K562 (cell line): Measurements from ENCODE around the gene IRF2. TPM values are rescaled to one million over a fixed set of nuclear protein-coding genes. Genes with fewer than 3 reads are reported as not detected.

Experiments
- ATAC-seq: fragments of 200-7000 bp; cut with Tn5 transposase; 3 replicates; pipeline ENCODE4 v1.9.1; 2020; ENCODE audit warnings: moderate library complexity
- BruUV-seq: library from RNA; stranded (reverse); fragments of 400-500 nt; replicated peaks from 2 replicates; lab custom pipeline; 2021; lab: Mats Ljungman, UMichigan
- CTCF ChIA-PET: fragments of 300-600 bp; formaldehyde crosslinking; extraction: SDS; loops from one replicate; lab custom pipeline; 2021; ENCODE audit warnings: low intra/inter-chr PET ratio; lab: Yijun Ruan, JAX
- POLR2A ChIA-PET: fragments of 300-600, 350-650 bp; sonication (Branson Sonifier 250); formaldehyde crosslinking; extraction: SDS; loops from one replicate; lab custom pipeline; 2021; ENCODE audit warnings: antibody characterized with exemption, inconsistent platforms; lab: Yijun Ruan, JAX
- DNase-seq, 4 experiments: peaks; one replicate each; pipeline versions ENCODE4 v3.0.0 to v3.0.0-alpha.2; 2011 to 2018; ENCODE audit warnings: low spot score in 3 of 4, mixed read lengths in 3 of 4; ENCODE audit errors: extremely low read depth in 1 of 4
- FAIRE-seq: peaks from 2 replicates; lab custom pipeline; 2011; peaks lifted over from hg19 to GRCh38; lab: Jason Lieb, UNC
- H2AFZ ChIP-seq: 2 replicates; pipeline ENCODE4 v1.6.0; 2011; ENCODE audit warnings: low read depth, low read length, control low read depth, inconsistent platforms
- H3K27ac ChIP-seq: fragments of 200-600 bp; 3 replicates; pipeline ENCODE4 v1.8.0; 2011; ENCODE audit warnings: low read depth, mild to moderate bottlenecking, control low read depth, inconsistent platforms, low read length, moderate library complexity, mixed read lengths; ENCODE audit errors: extremely low read depth
- H3K27me3 ChIP-seq, 2 experiments: fragments of 300-600 bp in 1 of 2; 2 replicates in 1 of 2; 3 replicates in 1 of 2; pipeline versions ENCODE4 v1.6.0 to v1.8.0; 2011; ENCODE audit warnings: inconsistent platforms in 2 of 2, low read length in 2 of 2, mild to moderate bottlenecking in 1 of 2, mixed read lengths in 1 of 2, moderate library complexity in 1 of 2; ENCODE audit not compliant: control insufficient read depth in 2 of 2, insufficient read depth in 2 of 2
- H3K36me3 ChIP-seq: fragments of 300-600 bp; 3 replicates; pipeline ENCODE4 v1.8.0; 2011; ENCODE audit warnings: mild to moderate bottlenecking, low read length, inconsistent platforms; ENCODE audit not compliant: control insufficient read depth, insufficient read depth
- H3K4me1 ChIP-seq, 2 experiments: fragments of 200-600 bp in 1 of 2; replicated peaks in 1 of 2; 2 replicates in 1 of 2; 3 replicates in 1 of 2; pipeline versions ENCODE4 v1.5.1 to v1.8.0; 2011; ENCODE audit warnings: inconsistent platforms in 2 of 2, low read length in 2 of 2, mild to moderate bottlenecking in 1 of 2, mixed read lengths in 1 of 2, moderate library complexity in 1 of 2; ENCODE audit not compliant: control insufficient read depth in 2 of 2, insufficient read depth in 2 of 2
- H3K4me2 ChIP-seq: 2 replicates; pipeline ENCODE4 v1.6.1; 2011; ENCODE audit warnings: low read length, control low read depth, inconsistent platforms, mixed read lengths; ENCODE audit not compliant: insufficient read depth
- H3K4me3 ChIP-seq: fragments of 200-600 bp; sonication (generic), shearing (Covaris generic); 2 replicates; pipeline ENCODE4 v1.5.1; 2016; ENCODE audit warnings: control low read depth, inconsistent platforms
- H3K79me2 ChIP-seq: fragments of 200-600 bp; 3 replicates; pipeline ENCODE4 v1.8.0; 2011; ENCODE audit warnings: low read length, inconsistent platforms; ENCODE audit not compliant: control insufficient read depth, insufficient read depth
- H3K9ac ChIP-seq, 2 experiments: 2 replicates each; pipeline versions ENCODE4 v1.6.0 to v1.6.1; 2011; ENCODE audit warnings: low read depth in 2 of 2, low read length in 2 of 2, control low read depth in 1 of 2, inconsistent platforms in 1 of 2, mild to moderate bottlenecking in 1 of 2, mixed read lengths in 1 of 2; ENCODE audit not compliant: insufficient read depth in 1 of 2
- H3K9me1 ChIP-seq: one replicate; pipeline ENCODE4 v1.6.0; 2011; ENCODE audit warnings: inconsistent platforms, mild to moderate bottlenecking, low read length, moderate library complexity; ENCODE audit not compliant: control insufficient read depth, insufficient read depth
- H3K9me3 ChIP-seq: replicated peaks from 2 replicates; pipeline ENCODE4 v1.5.1; 2011; ENCODE audit warnings: low read depth, low read length, inconsistent platforms; ENCODE audit not compliant: control insufficient read depth, insufficient read depth
- H4K20me1 ChIP-seq: replicated peaks from 2 replicates; pipeline ENCODE4 v1.6.1; 2011; ENCODE audit warnings: low read length, inconsistent platforms, mixed read lengths; ENCODE audit not compliant: control insufficient read depth, insufficient read depth
- BCL6 ChIP-seq: fragments of 250-450 bp; sonication (Bioruptor Pico); IDR thresholded peaks from 2 replicates; pipeline ENCODE4 v1.4.0; 2020
- CEBPG ChIP-seq, 3 experiments: fragments of 200-800 bp in 1 of 3; sonication (Bioruptor generic) in 1 of 3; sonication (generic) in 1 of 3; formaldehyde crosslinking in 1 of 3; IDR thresholded peaks in 2 of 3; conservative IDR thresholded peaks in 1 of 3; 2 replicates each; pipeline versions ENCODE4 v1.6.1 to v1.8.0; 2016 to 2022; ENCODE audit warnings: missing compliant biosample characterization in 2 of 3, missing genetic modification characterization in 2 of 3, mild to moderate bottlenecking in 1 of 3, missing genetic modification reagents in 1 of 3
- CHD1 ChIP-seq: fragments of 200-600 bp; sonication (generic); IDR thresholded peaks from one replicate; pipeline ENCODE4 v1.6.1; 2012; ENCODE audit warnings: mild to moderate bottlenecking, moderate library complexity, low read length, inconsistent platforms
- DACH1 ChIP-seq: fragments of 450-650 bp; IDR thresholded peaks from 2 replicates; pipeline ENCODE4 v1.6.1; 2018; ENCODE audit not compliant: partially characterized antibody
- FOXJ3 ChIP-seq: sonication (generic); formaldehyde crosslinking; IDR thresholded peaks from 2 replicates; pipeline ENCODE4 v1.4.0; 2020; ENCODE audit warnings: mild to moderate bottlenecking, missing genetic modification reagents
- HSF4 ChIP-seq: fragments of 250-450 bp; sonication (Bioruptor Pico); IDR thresholded peaks from 2 replicates; pipeline ENCODE4 v2.1.2; 2022; ENCODE audit warnings: mild to moderate bottlenecking, moderate library complexity, borderline replicate concordance
- JUN ChIP-seq, 2 experiments: sonication (generic) in 1 of 2; formaldehyde crosslinking in 1 of 2; IDR thresholded peaks; 2 replicates each; pipeline versions ENCODE4 v1.6.1 to v1.8.0; 2012 to 2022; ENCODE audit warnings: borderline replicate concordance in 2 of 2, mild to moderate bottlenecking in 2 of 2, improper control_type of control experiment in 1 of 2, low read depth in 1 of 2, low read length in 1 of 2, missing genetic modification reagents in 1 of 2
- MYNN ChIP-seq, 2 experiments: sonication (generic); formaldehyde crosslinking in 1 of 2; IDR thresholded peaks; 2 replicates each; pipeline versions ENCODE4 v1.5.0 to v1.6.1; 2016 to 2020; ENCODE audit warnings: antibody characterized with exemption in 1 of 2, missing genetic modification reagents in 1 of 2
- POLR2AphosphoS2 ChIP-seq: IDR thresholded peaks from 2 replicates; pipeline ENCODE4 v1.6.1; 2012; ENCODE audit warnings: low read length, improper control_type of control experiment
- PYGO2 ChIP-seq: fragments of 450-650 bp; IDR thresholded peaks from 2 replicates; pipeline ENCODE4 v1.6.1; 2016; ENCODE audit warnings: mild to moderate bottlenecking, missing genetic modification characterization, moderate library complexity, missing compliant biosample characterization
- RBM25 ChIP-seq: fragments of 200-400 bp; formaldehyde crosslinking; IDR thresholded peaks from 2 replicates; pipeline ENCODE4 v1.6.1; 2018; ENCODE audit warnings: low read length, low read depth, moderate library complexity; ENCODE audit not compliant: severe bottlenecking
- SMARCA4 ChIP-seq: fragments of 450-650 bp; IDR thresholded peaks from 2 replicates; pipeline ENCODE4 v1.6.1; 2016
- TFAM ChIP-seq: fragments of 250-450 bp; sonication (Bioruptor Pico); conservative IDR thresholded peaks from 2 replicates; pipeline ENCODE4 v1.5.0; 2021; ENCODE audit warnings: mild to moderate bottlenecking, moderate library complexity
- THRAP3 ChIP-seq: fragments of 450-650 bp; IDR thresholded peaks from 2 replicates; pipeline ENCODE4 v1.6.1; 2016; ENCODE audit warnings: mild to moderate bottlenecking, inconsistent platforms, borderline replicate concordance
- ZBTB7A ChIP-seq: IDR thresholded peaks from 2 replicates; pipeline ENCODE4 v1.6.1; 2011; ENCODE audit warnings: low read depth, mild to moderate bottlenecking, low read length, moderate library complexity, borderline replicate concordance; ENCODE audit not compliant: control insufficient read depth
- WGBS: fragments of 100-300 bp; shearing (Covaris generic); methylation state at CpG from one replicate; pipeline ENCODE4 v1.1.6; 2016; ENCODE audit warnings: low coverage, mixed read lengths; ENCODE audit not compliant: insufficient coverage; ENCODE audit errors: missing lambda C conversion rate; 5-methylcytosine and 5-hydroxymethylcytosine counted together
- in situ Hi-C: fragments of 300-500 bp; cut with MboI; formaldehyde crosslinking; loops from 4 replicates; pipeline ENCODE4 v1.15.0; 2018; ENCODE audit warnings: inconsistent platforms, mixed read lengths
- intact Hi-C: fragments of 100-400 bp; cut with micrococcal nuclease; formaldehyde crosslinking; loops from 2 replicates; pipeline ENCODE4 v1.14.2; 2022
- polyA plus RNA-seq, 8 experiments: library from polyadenylated mRNA; depleted of rRNA in 4 of 8; stranded (reverse) in 5 of 8; unstranded in 3 of 8; fragments of >200 nt; fragmentation: Nextera tagmentation in 2 of 8; fragmentation: Illumina TruSeq in 1 of 8; extraction: Ambion mirVana in 2 of 8; extraction: Trizol in 1 of 8; gene quantifications; 2 replicates each; pipeline versions ENCODE4 v1.2.1 to v1.2.3, GENCODE V29; 2011 to 2014; ENCODE audit warnings: inconsistent platforms in 1 of 8, missing spikeins in 1 of 8
- total RNA-seq, 7 experiments: library from RNA; depleted of rRNA in 6 of 7; stranded (reverse); fragments of >200 nt in 6 of 7; fragmentation: Illumina TruSeq in 2 of 7; extraction: Trizol in 2 of 7; gene quantifications; 2 replicates each; pipeline versions ENCODE4 v1.2.1 to v1.2.3, GENCODE V29; 2011 to 2021; ENCODE audit warnings: low replicate concordance in 1 of 7
- TF ChIP-seq, protein P1 (sequence below): conservative IDR thresholded peaks from 2 replicates; pipeline ENCODE4 v1.6.1; 2011; ENCODE audit warnings: low read depth, mild to moderate bottlenecking, low read length; ENCODE audit not compliant: control insufficient read depth
- TF ChIP-seq, protein P2 (sequence below): fragments of 450-650 bp; formaldehyde crosslinking; IDR thresholded peaks from 2 replicates; pipeline ENCODE4 v1.4.0; 2020; ENCODE audit warnings: mild to moderate bottlenecking, mixed read lengths

The IRF2 gene
- total and polyA plus RNA-seq, 9 of the 15 experiments (the other 6 are each of a cell fraction or from before 2014, with no cell fraction given), result 7.1 to 17.1 (median 11.3) TPM

DNA sequence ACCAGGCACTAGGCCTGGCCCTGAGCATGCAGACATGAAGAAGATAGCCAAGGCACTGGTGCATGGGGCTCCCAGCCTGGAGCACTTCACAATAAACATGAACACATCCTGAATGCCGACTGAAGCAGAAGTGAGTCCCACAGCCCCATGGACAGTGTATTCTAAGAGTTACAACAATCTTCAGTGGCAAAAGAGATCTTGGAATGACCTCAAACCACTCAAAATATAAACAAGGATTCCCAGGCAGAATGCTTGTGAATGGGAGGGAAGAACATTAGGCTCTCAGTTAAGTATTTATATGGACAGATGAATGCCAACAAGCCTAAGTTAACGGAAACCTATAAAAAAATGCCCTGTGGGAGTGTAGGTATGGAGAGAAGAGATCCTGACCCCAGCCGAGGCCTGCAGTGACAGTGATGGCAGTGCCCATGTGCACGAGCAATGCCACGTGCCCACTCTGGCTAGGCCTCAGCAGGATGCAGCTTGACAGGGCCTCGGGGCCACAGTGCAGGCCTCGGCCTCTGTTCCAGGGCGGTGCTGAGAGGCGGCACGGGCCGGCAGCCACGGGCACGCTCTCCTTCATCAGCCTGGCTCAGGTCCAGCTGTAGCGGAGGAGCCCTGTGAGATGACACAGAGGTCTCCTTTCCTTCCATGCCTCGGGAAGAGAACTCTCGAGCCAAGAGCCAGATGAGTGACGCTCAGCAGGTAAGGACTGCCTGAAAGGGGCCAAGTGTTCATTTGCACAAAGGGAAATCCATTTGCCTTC, 49.2 kb downstream of the IRF2 start:
- H3K4me3 ChIP-seq, result no peak overlapping the region
- no peaks in the 10 kb centered on the region for H3K27me3 ChIP-seq
- H3K79me2 ChIP-seq, result peaks cover 6% of the 10 kb centered on the region; the same call in 1 of the 3 replicates
- H3K9ac ChIP-seq, result no peak overlapping the region; a peak in 1 of 4 replicates
- ATAC-seq, result no peak
- DNase-seq, result no peak
- H3K9me1 ChIP-seq, result no peaks in the 10 kb centered on the region
- peaks cover 20% of the 10 kb centered on the region; the same call in 2 of the 3 replicates for H3K36me3 ChIP-seq
- 0 out of 2 replicates have a peak, but pooled peaks cover 4% of the 10 kb centered on the region for H4K20me1 ChIP-seq
- in situ Hi-C loops, result no loop called here
- intact Hi-C loops, result no loop called here
- peaks cover 7 to 10% of the 10 kb centered on the region in 2 experiments for H3K4me1 ChIP-seq
- no peak overlapping the region for H3K27ac ChIP-seq
- ChIA-PET POLR2A (no interaction called here), CTCF (no interaction called here)
- no peak for FAIRE-seq
- 82% methylated on average over 16 of the region's 17 CpGs for WGBS
- no peak overlapping the region for H2AFZ ChIP-seq
- no peak overlapping the region for H3K4me2 ChIP-seq
- H3K9me3 ChIP-seq, result peaks cover 7% of the 10 kb centered on the region
- BruUV-seq, result no TSS peak
- TF ChIP-seq CEBPG (CRISPR knock-in tag; IDR thresholded peaks at IDR 0.05), result no peak
- no peak for TF ChIP-seq CEBPG (tag; conservative IDR thresholded peaks at IDR 0.05 in 1 of 2, IDR thresholded peaks at IDR 0.05 in 1 of 2)
- TF ChIP-seq, protein P1, sequence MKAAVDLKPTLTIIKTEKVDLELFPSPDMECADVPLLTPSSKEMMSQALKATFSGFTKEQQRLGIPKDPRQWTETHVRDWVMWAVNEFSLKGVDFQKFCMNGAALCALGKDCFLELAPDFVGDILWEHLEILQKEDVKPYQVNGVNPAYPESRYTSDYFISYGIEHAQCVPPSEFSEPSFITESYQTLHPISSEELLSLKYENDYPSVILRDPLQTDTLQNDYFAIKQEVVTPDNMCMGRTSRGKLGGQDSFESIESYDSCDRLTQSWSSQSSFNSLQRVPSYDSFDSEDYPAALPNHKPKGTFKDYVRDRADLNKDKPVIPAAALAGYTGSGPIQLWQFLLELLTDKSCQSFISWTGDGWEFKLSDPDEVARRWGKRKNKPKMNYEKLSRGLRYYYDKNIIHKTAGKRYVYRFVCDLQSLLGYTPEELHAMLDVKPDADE, result no peak
- no peak for TF ChIP-seq SMARCA4
- TF ChIP-seq PYGO2 (tag), result no peak
- no peak for TF ChIP-seq TFAM
- no peak for TF ChIP-seq MYNN (IDR thresholded peaks at IDR 0.05)
- TF ChIP-seq MYNN (CRISPR knock-in tag; IDR thresholded peaks at IDR 0.05), result no peak
- TF ChIP-seq JUN (IDR thresholded peaks at IDR 0.05; ENCODE audit: borderline replicate concordance, low read depth, low read length), result no peak
- no peak for TF ChIP-seq JUN (CRISPR knock-in tag; IDR thresholded peaks at IDR 0.05; ENCODE audit: borderline replicate concordance)
- TF ChIP-seq HSF4 (CRISPR knock-in tag), result no peak
- TF ChIP-seq CHD1, result no peak
- TF ChIP-seq POLR2AphosphoS2, result no peak
- TF ChIP-seq RBM25, result no peak
- TF ChIP-seq, protein P2, sequence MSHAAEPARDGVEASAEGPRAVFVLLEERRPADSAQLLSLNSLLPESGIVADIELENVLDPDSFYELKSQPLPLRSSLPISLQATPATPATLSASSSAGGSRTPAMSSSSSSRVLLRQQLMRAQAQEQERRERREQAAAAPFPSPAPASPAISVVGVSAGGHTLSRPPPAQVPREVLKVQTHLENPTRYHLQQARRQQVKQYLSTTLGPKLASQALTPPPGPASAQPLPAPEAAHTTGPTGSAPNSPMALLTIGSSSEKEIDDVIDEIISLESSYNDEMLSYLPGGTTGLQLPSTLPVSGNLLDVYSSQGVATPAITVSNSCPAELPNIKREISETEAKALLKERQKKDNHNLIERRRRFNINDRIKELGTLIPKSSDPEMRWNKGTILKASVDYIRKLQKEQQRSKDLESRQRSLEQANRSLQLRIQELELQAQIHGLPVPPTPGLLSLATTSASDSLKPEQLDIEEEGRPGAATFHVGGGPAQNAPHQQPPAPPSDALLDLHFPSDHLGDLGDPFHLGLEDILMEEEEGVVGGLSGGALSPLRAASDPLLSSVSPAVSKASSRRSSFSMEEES (CRISPR knock-in tag), result no peak
- TF ChIP-seq BCL6 (CRISPR knock-in tag), result no peak
- TF ChIP-seq ZBTB7A, result no peak
- no peak for TF ChIP-seq FOXJ3 (CRISPR knock-in tag)
- no peak for TF ChIP-seq THRAP3
- TF ChIP-seq DACH1, result no peak
